GM21723 (cell line): ENCODE data around the gene TBC1D5.

Experiments used
- ATAC-seq: cut with Tn5 transposase; IDR thresholded peaks from one replicate; pipeline ENCODE4 v1.9.1; 2021; ENCODE audit warnings: mild to moderate bottlenecking, moderate library complexity; ENCODE audit not compliant: unreplicated experiment

Gene TBC1D5

DNA sequence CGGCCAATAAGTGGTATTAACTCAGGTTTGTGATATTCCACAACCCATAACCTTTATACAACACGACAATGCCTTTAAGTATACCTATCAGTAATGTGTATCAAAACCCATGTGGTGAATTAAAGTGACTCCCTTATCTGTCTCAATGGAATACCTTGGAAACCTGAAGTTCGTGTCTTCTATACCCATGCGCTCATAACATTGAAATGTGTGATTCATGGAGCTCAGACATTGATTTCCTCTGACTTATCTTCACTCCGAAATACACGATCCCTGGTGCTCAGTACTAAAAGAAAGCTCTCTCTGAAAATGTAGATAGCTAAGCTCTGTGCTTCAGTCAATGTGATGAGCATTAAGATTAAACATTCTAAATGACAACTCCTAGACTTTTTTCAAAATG is 140.3 kb downstream of the TBC1D5 start:
- ATAC-seq: no peak

DNA sequence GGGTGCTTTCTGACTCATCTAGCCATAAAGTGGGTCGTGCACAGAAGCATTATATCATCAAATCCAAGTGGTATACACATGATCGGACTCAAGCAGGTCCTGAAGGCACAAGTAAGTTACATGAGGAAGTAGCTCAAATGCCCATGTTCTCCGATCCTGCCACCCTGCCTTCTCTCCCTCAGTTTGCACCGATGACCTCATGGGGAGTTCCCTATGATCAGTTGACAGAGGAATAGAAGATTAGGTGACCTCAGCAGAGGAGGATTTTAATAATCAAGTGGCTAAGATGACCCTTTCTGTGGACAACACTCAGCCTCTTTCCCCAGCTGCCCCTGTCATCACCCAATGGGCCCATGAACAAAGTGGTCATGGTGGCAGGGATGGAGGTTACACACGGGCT is 149.5 kb downstream of the TBC1D5 start:
- no peak for ATAC-seq

DNA sequence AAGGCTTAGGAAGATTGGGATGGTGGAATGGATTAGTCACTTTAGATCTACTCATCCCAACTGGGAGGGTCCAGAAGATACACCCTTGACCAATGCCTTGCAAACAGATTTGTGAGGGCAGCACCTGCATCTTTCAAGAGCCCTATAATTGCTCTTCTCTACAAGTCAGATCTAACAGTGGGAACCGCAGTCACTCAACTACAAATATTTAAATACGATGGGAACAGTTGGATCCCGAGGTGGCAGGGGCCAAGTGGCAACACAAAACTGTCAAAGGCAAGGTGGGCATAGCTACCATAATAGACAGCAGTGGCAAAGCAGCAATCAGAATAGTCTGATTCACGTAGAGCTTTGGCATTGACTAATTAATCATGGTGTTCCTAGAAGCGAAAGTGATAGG is 152.0 kb downstream of the TBC1D5 start:
- no peak for ATAC-seq

DNA sequence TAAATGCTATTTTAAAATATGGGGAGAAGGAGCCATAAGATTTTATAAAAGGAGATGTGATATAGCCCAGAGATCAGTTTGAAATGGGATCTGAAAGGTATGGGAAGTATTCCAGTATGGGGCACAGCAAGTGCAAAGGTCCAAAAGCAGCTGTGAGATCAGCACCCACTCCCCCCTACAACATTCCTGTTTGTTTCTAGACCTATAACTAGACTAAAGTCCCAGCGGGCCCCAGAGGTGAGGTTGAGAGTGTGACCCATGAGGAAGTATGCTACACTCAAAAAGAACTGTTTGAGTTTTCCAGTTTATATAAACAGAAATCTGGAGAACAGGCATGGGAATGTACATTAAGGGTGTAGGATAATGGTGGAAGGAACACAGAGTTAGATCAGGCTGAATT is 152.5 kb downstream of the TBC1D5 start:
- no peak for ATAC-seq

DNA sequence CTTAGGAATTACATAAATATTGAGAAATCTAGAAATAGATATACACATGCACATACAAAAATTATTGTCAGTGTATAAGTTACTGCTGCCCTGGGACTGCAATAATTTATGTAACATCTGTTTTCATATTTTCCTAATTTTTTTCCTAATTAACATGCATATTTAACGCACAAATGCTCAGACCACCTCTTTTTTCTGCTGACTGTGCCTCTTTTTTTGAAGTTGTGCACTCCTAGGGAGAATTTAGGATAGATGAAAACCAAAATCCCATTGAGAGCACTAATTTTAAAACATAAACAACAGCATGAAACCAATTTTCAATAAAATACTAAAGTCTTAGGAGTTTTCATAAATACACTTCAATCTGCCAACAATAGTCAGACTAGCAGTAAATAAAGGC is 154.0 kb downstream of the TBC1D5 start:
- no peak for ATAC-seq

DNA sequence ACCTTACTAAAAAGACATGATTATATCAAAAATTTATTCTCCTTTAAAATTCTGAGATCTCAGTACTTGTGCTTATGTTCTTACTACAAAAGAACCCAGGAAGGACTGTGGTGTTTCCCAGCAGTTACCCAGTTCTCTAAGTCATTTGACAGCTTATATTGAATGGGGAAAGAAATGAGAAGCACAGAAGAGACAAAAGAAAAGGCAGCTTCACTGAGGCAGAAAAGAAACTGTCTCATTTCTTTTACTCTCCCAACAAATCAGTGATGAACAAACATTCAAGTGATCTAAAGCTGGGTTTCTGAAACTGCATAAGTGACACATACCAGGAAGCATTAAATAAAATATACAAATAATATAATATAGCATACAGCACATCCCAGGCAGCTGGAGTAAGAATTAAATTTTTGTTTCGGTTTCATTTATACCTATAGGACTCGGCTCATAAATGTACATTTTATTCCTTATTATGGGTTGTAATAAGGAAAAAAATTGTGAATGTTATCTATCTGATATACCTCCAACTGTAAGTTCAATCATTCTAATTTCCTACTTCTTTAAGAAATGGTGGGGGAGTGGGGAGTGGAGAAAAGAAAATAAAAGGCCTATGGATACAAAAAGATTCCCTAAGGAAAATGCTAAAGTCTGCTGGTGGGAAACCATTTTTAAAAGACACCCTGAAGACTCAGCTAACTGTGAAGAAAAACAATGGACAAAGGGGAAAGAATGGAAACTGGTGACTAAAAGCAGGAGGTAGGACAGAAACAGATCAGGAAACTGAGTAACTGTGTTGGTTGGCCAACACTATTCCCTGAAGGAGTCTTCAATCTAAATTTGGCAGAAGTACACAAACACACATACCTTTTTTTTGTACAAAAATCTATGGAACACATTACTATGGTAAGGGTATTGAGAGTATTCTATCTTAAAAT is 156.8 kb downstream of the TBC1D5 start:
- ATAC-seq: no peak

DNA sequence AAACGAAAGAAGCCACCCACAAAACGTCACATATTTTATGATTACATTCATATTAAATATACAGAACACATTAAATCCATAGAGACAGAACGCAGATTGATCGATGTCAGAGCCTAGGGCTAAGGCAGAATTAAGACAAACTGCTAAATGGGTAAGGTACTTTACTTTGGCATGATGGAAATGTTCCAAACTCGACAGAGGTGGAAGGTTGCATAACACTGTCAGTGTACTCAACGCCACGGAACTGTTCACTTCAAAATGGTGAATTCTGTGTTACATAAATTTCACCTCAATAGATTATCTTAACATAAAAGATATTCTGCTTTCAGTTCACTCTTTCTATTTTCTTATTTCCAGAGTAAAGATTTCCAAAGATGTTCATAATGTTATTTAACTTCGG is 158.4 kb downstream of the TBC1D5 start:
- no peak for ATAC-seq

DNA sequence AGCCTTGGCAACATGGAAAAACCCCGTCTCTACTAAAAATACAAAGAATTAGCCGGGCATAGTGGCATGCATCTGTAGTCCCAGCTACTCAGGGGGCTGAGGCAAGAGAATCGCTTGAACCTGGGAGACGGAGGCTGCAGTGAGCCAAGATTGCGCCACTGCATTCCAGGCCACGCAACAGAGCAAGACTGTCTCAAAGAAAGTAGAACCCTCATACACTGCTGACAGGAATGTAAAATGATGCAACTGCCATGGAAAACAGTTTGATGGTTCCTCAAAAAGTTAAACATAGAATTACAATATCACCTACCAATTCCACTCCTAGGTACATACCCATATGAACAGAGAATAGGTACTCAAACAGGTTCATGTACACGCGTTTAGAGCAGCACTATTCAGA is 158.9 kb downstream of the TBC1D5 start:
- ATAC-seq: no peak

DNA sequence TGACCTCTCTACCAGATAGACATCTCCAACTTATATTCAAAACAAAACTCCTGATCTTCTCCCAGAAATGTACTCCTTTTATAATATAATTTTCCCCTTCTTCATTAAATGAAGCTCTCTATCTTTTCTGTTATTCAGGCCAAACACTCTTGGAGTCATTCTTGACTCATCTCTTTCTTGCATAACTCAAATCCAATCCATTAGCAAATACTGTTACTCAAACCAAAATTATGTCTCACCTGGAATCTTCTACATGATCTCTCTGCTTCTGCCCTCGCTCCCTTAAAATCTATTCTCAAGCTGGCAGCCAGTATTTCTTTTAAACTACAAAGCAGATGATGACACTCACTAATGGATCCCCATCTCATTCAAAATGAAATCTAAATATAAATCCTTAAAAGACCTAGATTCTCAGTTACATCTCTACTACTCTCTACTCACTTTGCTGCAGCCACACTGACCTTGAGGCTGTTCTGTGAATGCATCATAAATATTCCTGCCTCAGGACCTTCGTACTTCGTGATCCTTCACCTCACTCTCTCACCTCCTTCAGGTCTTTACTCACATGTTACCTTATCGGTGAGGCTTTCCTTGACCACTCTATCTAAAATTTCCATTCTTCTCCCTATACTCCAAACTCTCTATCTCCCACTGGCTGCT is 160.9 kb downstream of the TBC1D5 start:
- no peak for ATAC-seq

DNA sequence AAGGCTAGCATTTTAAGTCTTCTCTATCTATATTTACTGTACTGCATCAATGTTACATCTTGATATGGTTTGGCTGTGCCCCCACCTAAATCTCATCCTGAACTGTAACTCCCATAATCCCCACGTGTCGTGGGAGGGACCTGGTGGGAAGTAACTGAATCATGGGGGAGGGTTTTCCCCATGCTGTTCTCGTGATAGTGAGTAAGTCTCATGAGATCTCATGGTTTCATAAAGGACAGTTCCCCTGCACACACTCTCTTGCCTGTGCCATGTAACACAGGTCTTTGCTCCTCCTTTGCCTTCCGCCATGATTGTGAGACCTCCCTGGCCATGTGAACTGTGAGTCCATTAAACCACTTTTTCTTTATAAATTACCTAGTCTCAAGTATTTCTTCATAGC is 161.5 kb downstream of the TBC1D5 start:
- ATAC-seq: no peak

DNA sequence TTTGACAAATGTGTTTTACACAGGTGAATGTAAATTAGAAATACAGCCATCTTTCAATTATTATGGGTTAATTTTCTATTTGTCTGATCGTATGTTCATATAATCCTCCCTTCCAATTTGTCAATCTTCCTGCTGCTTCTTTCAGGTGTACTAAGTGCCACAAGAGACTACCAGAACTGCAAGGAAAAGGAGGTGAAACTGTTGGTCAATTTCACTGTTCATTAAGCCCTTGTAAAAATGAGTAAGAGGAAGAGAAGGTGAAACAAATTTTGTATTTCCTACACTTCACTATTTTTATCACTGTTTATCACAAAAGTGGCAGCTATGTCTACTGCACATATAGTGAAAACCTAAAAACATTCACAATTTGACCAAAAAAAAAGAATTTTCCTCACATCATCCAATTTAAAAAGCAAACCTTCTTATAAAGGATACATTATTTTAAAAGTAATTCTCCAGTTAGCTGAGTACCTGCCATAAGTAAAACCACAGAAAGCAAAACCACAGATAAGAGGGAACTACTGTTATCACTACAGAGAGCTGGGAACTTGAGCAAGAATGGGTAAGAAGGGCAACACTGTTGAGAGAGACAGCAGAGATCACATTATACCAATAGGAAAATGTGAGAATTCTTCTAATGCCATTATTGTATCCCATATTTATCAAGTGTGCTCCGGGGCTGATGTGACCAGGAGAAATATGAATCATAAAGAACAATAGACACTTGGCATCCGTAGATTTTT is 163.0 kb downstream of the TBC1D5 start:
- ATAC-seq: peak; percentile 98

DNA sequence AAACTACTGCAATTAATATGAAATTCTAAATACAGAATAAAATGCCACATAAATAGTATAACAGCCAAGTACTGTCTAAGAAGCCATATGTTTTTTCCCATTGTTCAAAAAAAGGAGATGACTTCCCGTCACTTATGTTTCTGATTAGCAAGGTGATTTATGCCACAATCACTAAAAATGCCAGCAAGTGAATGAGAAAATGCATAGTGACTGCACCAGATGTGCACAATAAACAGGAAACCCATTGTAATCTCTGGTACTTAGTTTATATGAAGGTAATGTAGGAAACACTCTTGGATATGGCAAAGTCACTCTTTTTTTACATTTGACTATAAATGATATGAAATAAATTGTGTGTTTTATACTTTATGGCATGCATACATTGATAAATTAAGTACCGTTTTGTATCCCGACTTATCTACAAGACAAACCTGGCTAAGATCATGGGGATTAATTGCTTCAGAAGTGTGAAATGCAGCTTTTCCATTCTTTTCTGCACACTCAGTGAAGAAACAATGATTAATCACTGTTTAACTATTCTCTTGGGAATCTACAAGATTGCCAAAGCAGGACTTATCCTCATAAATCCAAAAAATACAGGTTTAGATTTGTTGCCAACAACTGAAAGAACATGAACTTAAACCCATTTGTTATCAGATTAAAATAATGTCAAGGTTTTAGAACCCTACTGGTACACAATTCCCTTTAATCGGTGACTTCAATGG is 164.5 kb downstream of the TBC1D5 start:
- ATAC-seq: no peak

DNA sequence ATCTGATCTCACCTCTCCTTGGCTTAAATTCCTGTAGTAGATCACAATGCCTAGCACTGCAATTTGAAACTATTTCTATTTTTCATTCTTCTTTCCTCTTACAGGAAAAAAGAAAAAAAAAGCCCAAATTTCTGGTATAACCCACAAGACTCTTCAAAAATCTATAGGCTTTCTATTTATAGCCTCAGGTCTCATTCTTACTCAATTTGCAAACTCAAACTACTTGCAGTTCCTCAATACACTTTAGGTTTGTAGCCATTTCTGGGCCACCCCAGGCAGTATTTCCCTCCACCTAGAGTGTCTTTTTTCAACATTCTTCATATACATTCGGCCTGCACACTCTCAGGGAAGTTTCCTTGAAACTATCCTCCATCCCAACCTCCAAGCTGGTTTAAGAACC is 169.0 kb downstream of the TBC1D5 start:
- peak; percentile 97 for ATAC-seq

DNA sequence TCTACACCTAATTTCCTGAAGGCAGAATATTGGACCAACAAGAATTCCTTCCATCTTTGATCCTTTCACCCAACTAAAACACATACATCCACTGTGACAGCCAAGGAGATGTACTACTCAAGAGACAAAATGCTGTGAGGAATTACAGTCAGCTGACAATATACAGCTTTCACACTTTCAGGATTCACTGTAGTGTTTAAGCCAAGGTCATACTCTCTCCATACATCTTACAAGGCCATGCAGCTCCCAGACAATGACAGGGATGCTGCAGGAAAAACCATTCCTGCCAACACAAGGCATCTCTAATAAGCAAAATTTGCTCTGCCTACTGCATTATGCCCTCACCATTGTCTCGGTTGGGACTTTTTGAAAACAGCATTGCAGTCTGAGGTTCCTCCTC is 170.7 kb downstream of the TBC1D5 start:
- no peak for ATAC-seq

DNA sequence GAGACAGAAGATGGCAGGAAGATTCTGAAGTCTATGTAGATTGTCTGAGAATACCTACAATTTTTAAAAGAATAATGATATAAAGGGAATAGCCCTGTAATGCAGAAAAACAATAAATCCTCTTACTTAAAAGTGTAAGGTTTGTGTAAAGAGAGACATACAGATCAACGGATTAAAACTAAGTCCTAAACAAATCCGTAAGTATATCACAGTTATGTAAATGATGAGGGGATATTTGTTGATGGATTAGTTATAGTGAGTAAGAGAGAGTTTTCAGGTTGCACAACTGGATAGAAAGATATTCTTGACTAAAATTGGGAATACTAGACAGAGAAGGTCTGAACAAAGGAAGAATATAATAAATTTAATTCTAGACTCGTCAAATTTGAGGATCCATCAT is 179.6 kb downstream of the TBC1D5 start:
- no peak for ATAC-seq

DNA sequence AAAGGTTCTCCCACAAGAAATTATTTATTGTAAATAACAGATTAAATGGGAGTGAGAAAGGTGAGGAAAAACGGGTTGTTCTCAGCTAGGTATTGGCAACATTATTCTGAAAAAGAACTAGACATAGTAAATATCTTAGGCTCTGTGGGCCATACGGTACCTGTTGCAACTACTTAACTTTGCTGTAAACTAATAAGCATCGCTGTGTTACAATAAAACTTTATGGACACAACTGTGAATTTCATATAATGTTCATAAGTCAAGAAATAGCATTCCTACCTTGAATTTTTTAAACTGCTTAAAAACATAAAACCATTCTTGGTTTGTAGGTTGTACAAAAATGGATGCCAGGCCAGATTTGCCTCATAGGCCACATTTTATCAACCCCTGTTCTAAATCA is 183.9 kb downstream of the TBC1D5 start:
- ATAC-seq: no peak

DNA sequence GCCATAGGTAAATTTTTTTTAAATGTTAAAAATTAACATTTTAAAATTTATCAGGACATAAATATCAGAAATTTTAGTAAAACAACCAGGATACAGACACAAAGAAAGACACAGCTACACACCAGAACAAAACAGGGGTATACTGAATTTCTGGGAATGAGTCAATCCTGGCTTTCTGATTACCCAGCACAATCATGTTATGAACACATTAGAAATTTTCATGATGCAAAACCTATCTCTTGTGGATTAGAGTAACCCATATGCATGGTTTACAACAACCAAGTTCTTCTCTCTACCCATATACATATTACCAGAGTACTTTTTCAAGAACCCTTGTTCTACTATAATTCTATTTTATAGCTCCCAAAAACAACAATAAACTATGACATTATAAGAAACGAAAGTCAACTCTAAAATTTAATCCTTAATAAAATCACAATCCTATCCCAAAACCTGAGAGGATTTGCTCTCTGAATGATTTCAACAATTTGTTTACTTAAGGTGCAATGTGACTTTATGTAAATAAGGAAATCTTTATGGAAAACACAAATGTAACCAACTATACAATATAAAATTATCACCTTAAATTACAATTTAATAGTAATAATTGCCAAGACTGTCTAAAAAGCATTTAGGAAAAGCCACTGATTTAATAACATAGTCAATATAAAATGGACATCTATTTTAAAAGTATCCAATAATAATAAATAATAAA is 184.5 kb downstream of the TBC1D5 start:
- no peak for ATAC-seq

DNA sequence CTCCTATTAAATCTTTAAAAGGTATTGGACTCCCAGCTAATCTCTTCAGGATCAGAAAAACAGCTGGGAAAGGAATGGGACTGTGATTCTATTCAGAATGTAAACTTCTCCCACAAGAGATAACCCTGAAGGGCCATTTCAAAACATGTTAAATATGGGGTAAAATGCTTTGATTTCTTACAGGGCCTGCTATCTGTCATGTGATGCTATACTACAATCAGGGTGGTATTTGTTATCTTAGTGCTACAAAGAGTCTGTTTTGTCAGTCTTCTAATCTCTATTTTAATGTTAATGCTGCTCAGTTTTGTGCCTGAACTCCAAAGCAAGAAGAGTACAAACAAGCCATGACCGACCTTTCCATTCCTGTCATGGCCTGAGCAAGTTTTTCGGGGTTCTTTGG is 186.9 kb downstream of the TBC1D5 start:
- ATAC-seq: no peak

DNA sequence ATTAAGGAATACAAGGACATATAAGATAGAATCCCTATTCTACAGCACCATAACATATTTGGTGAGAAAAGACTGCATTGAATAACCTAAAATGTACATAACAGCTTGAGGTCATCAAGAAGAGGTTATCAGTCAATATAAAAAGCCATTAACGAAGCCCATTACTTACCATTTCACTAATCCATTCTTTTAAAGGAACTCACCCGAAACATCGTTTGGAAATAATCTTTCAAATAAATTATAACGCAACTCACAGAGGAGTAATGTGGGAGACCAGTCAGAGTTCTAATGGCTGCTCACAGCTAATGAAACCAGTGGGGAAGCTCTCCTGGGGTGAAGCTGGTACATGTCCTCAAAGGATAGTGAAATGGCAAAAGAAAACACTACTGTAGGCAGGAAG is 188.4 kb downstream of the TBC1D5 start:
- no peak for ATAC-seq

DNA sequence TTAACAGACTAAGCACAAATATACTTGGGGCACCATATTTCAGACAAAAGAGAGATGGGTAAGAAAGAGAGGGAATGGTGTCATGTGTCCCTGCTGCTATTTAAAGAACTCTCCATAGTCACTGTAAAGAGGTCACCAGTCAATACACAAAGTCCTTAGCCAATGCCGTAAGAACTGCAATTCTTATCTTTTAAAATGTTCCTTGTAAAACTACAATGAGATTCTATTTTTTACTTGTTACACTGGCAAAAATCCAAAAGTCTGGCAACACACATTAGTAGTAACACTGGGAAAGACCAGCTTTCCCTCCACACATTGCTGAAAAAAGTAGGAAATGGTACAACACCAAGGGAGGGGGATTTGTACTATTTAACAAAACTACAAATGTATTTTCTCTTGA is 189.4 kb downstream of the TBC1D5 start:
- no peak for ATAC-seq
